K562 (cell line): ENCODE measurements around the gene PI4KA. TPM values are rescaled to one million over a fixed set of nuclear protein-coding genes. Genes with fewer than 3 reads are reported as not detected.

Source experiments
- ARID3A ChIP-seq: IDR thresholded peaks from 2 replicates; pipeline ENCODE4 v1.6.1; 2012; ENCODE audit warnings: low read depth, low read length, improper control_type of control experiment, borderline replicate concordance
- CHD4 ChIP-seq: fragments of 200-600 bp; sonication (generic); IDR thresholded peaks from 3 replicates; pipeline ENCODE4 v1.6.1; 2012; ENCODE audit warnings: low read depth, mild to moderate bottlenecking, mixed read lengths, low read length, inconsistent platforms; ENCODE audit not compliant: insufficient read depth, insufficient replicate concordance, poor library complexity, severe bottlenecking
- E2F1 ChIP-seq: sonication (generic); formaldehyde crosslinking; IDR thresholded peaks from 2 replicates; pipeline ENCODE4 v1.8.1; 2023; ENCODE audit warnings: mild to moderate bottlenecking, missing genetic modification reagents, moderate library complexity
- NFYB ChIP-seq: IDR thresholded peaks from 2 replicates; pipeline ENCODE4 v1.6.1; 2011; ENCODE audit warnings: mild to moderate bottlenecking, moderate library complexity; ENCODE audit not compliant: insufficient read length; ENCODE audit errors: extremely low read depth
- REST ChIP-seq, 2 experiments: fragments of 450-650 bp; formaldehyde crosslinking in 1 of 2; IDR thresholded peaks; 2 replicates each; pipeline versions ENCODE4 v1.4.0 to v1.6.1; 2014 to 2020; ENCODE audit warnings: mild to moderate bottlenecking in 2 of 2, borderline replicate concordance in 1 of 2, low read depth in 1 of 2
- SMC3 ChIP-seq: conservative IDR thresholded peaks from 2 replicates; pipeline ENCODE4 v1.6.1; 2011; ENCODE audit warnings: low read depth, low read length, improper control_type of control experiment; ENCODE audit not compliant: insufficient read depth
- ZBTB1 ChIP-seq: sonication (generic); formaldehyde crosslinking; IDR thresholded peaks from 2 replicates; pipeline ENCODE4 v1.8.1; 2023; ENCODE audit warnings: missing genetic modification reagents, low read depth, mild to moderate bottlenecking, borderline replicate concordance
- ZHX1 ChIP-seq: fragments of 150-350 bp; conservative IDR thresholded peaks from 2 replicates; pipeline ENCODE4 v1.6.1; 2014; ENCODE audit warnings: low read length
- ZNF24 ChIP-seq: fragments of 450-650 bp; IDR thresholded peaks from 2 replicates; pipeline ENCODE4 v1.6.1; 2016
- polyA plus RNA-seq, 8 experiments: library from polyadenylated mRNA; depleted of rRNA in 4 of 8; stranded (reverse) in 5 of 8; unstranded in 3 of 8; fragments of >200 nt; fragmentation: Nextera tagmentation in 2 of 8; fragmentation: Illumina TruSeq in 1 of 8; extraction: Ambion mirVana in 2 of 8; extraction: Trizol in 1 of 8; gene quantifications; 2 replicates each; pipeline versions ENCODE4 v1.2.1 to v1.2.3, GENCODE V29; 2011 to 2014; ENCODE audit warnings: inconsistent platforms in 1 of 8, missing spikeins in 1 of 8
- total RNA-seq, 7 experiments: library from RNA; depleted of rRNA in 6 of 7; stranded (reverse); fragments of >200 nt in 6 of 7; fragmentation: Illumina TruSeq in 2 of 7; extraction: Trizol in 2 of 7; gene quantifications; 2 replicates each; pipeline versions ENCODE4 v1.2.1 to v1.2.3, GENCODE V29; 2011 to 2021; ENCODE audit warnings: low replicate concordance in 1 of 7

PI4KA gene
- total and polyA plus RNA-seq, 9 of the 15 experiments (the other 6 are each of a cell fraction or from before 2014, with no cell fraction given), result 7.3 to 187 (median 84.7) TPM

- TF ChIP-seq NFYB (no peak), REST (IDR thresholded peaks at IDR 0.05; ENCODE audit: borderline replicate concordance) (no peak), REST (CRISPR knock-in tag; IDR thresholded peaks at IDR 0.05; ENCODE audit: low read depth) (no peak), ARID3A (peak; percentile 30; the same call in 1 of the 2 replicates), ZNF24 (no peak), CHD4 (no peak), E2F1 (CRISPR knock-in tag) (no peak), SMC3 (0 out of 2 replicates have a peak, but pooled peaks have one; percentile 8), ZHX1 (no peak), ZBTB1 (CRISPR knock-in tag) (no peak)
Measured at GRCh38 chr22:20852076-20852475, 6.5 kb downstream of the PI4KA start (continued).
